NB4 (cell line): ENCODE data around the gene RAPSN.

Experiments used
- DNase-seq: peaks from one replicate; pipeline ENCODE4 v3.0.0; 2010; ENCODE audit warnings: low read depth
- H3K4me3 ChIP-seq: one replicate; pipeline ENCODE4 v1.5.1; 2011; ENCODE audit warnings: mild to moderate bottlenecking, low read depth, low read length, moderate library complexity
- MYC ChIP-seq: IDR thresholded peaks from 2 replicates; pipeline ENCODE4 v1.6.1; 2011; ENCODE audit warnings: low read depth, low read length
- POLR2A ChIP-seq: IDR thresholded peaks from 2 replicates; pipeline ENCODE4 v1.6.1; 2011; ENCODE audit warnings: mild to moderate bottlenecking; ENCODE audit not compliant: insufficient read length; ENCODE audit errors: extremely low read depth
- TF ChIP-seq, protein P1 (sequence below): IDR thresholded peaks from 2 replicates; pipeline ENCODE4 v1.6.1; 2011; ENCODE audit warnings: low read depth, low read length
- TF ChIP-seq, protein P2 (sequence below): IDR thresholded peaks from one replicate; pipeline ENCODE4 v1.5.1; 2012; ENCODE audit warnings: low read depth, low read length

Gene RAPSN

DNA sequence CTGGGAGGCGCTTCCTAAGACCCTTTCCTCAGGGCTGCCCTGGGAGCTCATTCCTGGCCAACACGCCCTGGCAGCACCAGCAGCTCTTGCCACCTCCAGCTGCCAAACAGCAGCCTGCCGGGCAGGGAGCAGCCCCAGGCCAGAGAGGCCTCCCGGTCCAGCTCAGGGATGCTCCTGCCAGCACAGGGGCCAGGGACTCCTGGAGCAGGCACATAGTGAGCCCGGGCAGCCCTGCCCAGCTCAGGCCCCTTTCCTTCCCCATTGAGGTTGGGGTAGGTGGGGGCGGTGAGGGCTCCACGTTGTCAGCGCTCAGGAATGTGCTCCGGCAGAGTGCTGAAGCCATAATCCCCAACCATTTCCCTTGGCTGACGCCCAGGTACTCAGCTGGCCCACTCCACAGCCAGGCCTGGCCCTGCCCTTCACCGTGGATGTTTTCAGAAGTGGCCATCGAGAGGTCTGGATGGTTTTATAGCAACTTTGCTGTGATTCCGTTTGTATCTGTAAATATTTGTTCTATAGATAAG is 32.9 kb downstream of the RAPSN start:
- no peak for DNase-seq
- no peak overlapping the region for H3K4me3 ChIP-seq
- no peak for TF ChIP-seq MYC
- no peak for TF ChIP-seq POLR2A
- TF ChIP-seq, protein P1, sequence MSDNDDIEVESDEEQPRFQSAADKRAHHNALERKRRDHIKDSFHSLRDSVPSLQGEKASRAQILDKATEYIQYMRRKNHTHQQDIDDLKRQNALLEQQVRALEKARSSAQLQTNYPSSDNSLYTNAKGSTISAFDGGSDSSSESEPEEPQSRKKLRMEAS = no peak
- TF ChIP-seq, protein P2, sequence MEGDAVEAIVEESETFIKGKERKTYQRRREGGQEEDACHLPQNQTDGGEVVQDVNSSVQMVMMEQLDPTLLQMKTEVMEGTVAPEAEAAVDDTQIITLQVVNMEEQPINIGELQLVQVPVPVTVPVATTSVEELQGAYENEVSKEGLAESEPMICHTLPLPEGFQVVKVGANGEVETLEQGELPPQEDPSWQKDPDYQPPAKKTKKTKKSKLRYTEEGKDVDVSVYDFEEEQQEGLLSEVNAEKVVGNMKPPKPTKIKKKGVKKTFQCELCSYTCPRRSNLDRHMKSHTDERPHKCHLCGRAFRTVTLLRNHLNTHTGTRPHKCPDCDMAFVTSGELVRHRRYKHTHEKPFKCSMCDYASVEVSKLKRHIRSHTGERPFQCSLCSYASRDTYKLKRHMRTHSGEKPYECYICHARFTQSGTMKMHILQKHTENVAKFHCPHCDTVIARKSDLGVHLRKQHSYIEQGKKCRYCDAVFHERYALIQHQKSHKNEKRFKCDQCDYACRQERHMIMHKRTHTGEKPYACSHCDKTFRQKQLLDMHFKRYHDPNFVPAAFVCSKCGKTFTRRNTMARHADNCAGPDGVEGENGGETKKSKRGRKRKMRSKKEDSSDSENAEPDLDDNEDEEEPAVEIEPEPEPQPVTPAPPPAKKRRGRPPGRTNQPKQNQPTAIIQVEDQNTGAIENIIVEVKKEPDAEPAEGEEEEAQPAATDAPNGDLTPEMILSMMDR = no peak

DNA sequence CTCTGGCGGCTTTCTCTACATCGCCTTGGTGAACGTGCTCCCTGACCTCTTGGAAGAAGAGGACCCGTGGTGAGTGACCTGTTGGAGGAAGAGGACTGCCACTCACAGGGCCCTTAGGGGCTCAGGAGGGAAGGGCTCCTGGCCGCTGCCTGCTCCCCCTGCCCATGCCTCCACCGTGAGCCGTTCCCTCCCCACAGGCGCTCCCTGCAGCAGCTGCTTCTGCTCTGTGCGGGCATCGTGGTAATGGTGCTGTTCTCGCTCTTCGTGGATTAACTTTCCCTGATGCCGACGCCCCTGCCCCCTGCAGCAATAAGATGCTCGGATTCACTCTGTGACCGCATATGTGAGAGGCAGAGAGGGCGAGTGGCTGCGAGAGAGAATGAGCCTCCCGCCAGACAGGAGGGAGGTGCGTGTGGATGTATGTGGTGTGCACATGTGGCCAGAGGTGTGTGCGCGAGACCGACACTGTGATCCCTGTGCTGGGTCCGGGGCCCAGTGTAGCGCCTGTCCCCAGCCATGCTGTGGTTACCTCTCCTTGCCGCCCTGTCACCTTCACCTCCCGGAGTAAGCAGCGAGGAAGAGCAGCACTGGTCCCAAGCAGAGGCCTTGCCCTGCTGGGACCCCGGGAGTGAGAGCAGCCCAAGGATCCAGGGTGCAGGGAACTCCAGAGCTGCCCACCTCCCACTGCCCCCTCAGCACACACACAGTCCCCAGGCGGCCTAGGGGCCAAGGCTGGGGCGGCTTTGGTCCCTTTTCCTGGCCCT is 33.7 kb downstream of the RAPSN start:
- TF ChIP-seq, protein P1 = no peak
- TF ChIP-seq MYC (no peak), POLR2A (no peak)
- TF ChIP-seq, protein P2 = no peak
- H3K4me3 ChIP-seq = no peak overlapping the region
- no peak for DNase-seq

DNA sequence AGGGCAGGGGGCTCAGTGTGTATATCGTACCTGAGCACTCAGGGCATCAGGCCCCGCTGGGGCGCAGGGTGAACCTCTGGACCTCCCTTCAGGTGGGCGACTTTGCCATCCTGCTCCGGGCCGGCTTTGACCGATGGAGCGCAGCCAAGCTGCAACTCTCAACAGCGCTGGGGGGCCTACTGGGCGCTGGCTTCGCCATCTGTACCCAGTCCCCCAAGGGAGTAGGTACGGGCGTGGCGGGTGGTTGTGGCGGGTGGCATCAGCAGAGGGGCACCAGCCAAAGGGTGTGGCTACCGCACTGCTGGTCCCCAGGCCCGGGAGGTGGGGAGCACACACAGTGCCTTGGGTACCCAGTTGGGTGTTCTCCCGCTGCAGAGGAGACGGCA is 34.3 kb downstream of the RAPSN start:
- H3K4me3 ChIP-seq = no peak overlapping the region
- no peak for DNase-seq
- TF ChIP-seq, protein P1 = no peak
- TF ChIP-seq MYC = no peak
- TF ChIP-seq, protein P2 = no peak
- no peak for TF ChIP-seq POLR2A

DNA sequence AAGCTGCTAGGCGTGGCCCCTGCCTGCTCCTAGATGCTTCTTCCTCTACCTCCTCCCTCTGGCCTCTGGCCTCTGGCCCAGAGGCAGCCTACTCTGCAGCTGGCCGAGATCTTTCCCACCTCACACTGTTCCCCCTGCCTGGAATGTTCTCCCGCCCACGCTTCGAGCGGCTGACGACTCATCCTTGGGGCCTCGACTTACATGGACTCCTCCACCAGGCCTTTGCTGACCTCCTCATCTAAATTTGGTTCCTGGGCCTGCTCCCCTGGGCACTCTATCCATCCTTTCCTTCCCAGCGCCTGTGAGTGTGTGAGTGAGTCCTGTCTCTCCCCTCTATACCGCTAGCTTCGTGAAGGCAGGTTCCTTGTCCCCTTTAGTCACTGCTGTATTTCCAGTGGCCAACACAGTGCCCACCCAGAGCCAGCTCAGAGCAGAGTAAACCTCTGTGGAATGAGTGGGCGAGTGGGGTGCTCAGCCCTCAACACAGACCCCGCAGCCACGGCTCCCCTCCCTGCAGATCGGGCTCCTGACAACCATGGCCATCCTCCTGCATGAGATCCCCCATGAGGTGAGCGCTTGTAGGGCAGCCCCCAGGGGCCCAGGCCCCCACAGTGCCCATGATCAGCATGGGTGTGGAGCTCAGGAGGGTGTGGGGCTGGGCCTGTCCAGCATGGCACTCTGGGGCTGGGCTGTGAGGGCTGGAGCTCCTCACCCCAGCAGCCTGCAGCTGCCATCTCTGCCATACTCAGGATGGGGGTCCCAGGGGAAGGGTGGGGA is 34.8 kb downstream of the RAPSN start:
- no peak overlapping the region for H3K4me3 ChIP-seq
- DNase-seq = no peak
- TF ChIP-seq POLR2A = no peak
- TF ChIP-seq, protein P2 = no peak
- TF ChIP-seq, protein P1 = no peak
- no peak for TF ChIP-seq MYC

DNA sequence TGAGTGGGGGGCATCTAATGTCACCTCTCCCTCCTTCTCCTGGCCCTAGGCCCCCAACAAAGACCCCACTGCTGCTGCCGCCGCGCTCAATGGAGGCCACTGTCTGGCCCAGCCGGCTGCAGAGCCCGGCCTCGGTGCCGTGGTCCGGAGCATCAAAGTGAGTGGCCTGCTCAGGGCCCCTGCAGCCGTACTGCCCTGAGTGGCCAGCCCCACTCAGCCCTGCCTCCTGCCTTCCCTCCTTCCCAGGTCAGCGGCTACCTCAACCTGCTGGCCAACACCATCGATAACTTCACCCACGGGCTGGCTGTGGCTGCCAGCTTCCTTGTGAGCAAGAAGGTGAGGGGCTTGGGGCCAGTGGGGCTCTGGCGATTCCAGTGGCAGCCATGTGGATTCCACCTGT is 35.6 kb downstream of the RAPSN start:
- no peak overlapping the region for H3K4me3 ChIP-seq
- TF ChIP-seq MYC = no peak
- TF ChIP-seq, protein P1 = no peak
- TF ChIP-seq, protein P2 = no peak
- TF ChIP-seq POLR2A = no peak
- no peak for DNase-seq
